Coronary artery (tissue), 2 donors: ENCODE measurements around the gene GJD3.
A peak's percentile ranks its signal among the peaks of the same experiment; 100 is the strongest.

Source experiments
- DNase-seq: peaks from one replicate; pipeline ENCODE4 v3.0.0-alpha.2; 2017; ENCODE audit warnings: low spot score
- H3K27ac ChIP-seq, 2 donors: fragments of 200-600 bp; sonication (generic); one replicate each; pipeline ENCODE4 v1.5.1; 2016 to 2019
- H3K4me3 ChIP-seq: fragments of 200-600 bp; sonication (generic); 2 replicates; pipeline ENCODE4 v1.5.1; 2016; ENCODE audit warnings: mild to moderate bottlenecking, moderate library complexity
- CTCF ChIP-seq: fragments of 200-600 bp; sonication (generic); IDR thresholded peaks from one replicate; pipeline ENCODE4 v1.5.1; 2019; ENCODE audit warnings: antibody characterized with exemption

The GJD3 gene

GRCh38 chr17:40341808-40342503 is 22.6 kb downstream of the GJD3 start:
- peak; percentile 92 for DNase-seq
- peak overlapping the region; percentile 98 for H3K4me3 ChIP-seq
- peak overlapping the region; percentile 97 to 98 for H3K27ac ChIP-seq
- TF ChIP-seq CTCF, result no peak

- TF ChIP-seq CTCF, result no peak
- H3K27ac ChIP-seq, result peak overlapping the region; percentile 97 to 98
- peak overlapping the region; percentile 98 for H3K4me3 ChIP-seq
- peak; percentile 98 for DNase-seq
Measured at GRCh38 chr17:40340880-40341807, 23.4 kb downstream of the GJD3 start.

- TF ChIP-seq CTCF, result no peak
- H3K4me3 ChIP-seq, result no peak overlapping the region
- no peak for DNase-seq
- H3K27ac ChIP-seq, result peak overlapping the region; percentile 97 to 98
Measured at GRCh38 chr17:40340327-40340726, 24.2 kb downstream of the GJD3 start.

GRCh38 chr17:40338941-40339649 is 25.4 kb downstream of the GJD3 start:
- DNase-seq, result no peak
- no peak overlapping the region for H3K4me3 ChIP-seq
- H3K27ac ChIP-seq, result peak overlapping the region in 1 of 2 donors; percentile 54
- no peak for TF ChIP-seq CTCF

- no peak for DNase-seq
- TF ChIP-seq CTCF, result no peak
- H3K4me3 ChIP-seq, result no peak overlapping the region
- H3K27ac ChIP-seq, result peak overlapping the region in 1 of 2 donors; percentile 8
Measured at GRCh38 chr17:40338058-40338457, 26.5 kb downstream of the GJD3 start.

GRCh38 chr17:40337351-40337750 is 27.2 kb downstream of the GJD3 start:
- Histone ChIP-seq H3K27ac (peak overlapping the region in 1 of 2 donors; percentile 8), H3K4me3 (no peak overlapping the region)
- DNase-seq, result no peak
- no peak for TF ChIP-seq CTCF
